Upper lobe of left lung (tissue), 4 donors: Measurements from ENCODE around the gene NR3C1.

Experiments used
- EP300 ChIP-seq, 4 donors: sonication (generic); formaldehyde crosslinking; IDR thresholded peaks; one replicate each; pipeline ENCODE4 v1.5.1; 2017; ENCODE audit warnings: antibody characterized with exemption in 4 of 4, control low read depth in 2 of 4
- POLR2A ChIP-seq, 4 donors: fragments of 450-650 bp; IDR thresholded peaks; one replicate each; pipeline ENCODE4 v1.5.1; 2016 to 2017; ENCODE audit warnings: antibody characterized with exemption in 4 of 4, mild to moderate bottlenecking in 2 of 4
- POLR2AphosphoS5 ChIP-seq, 2 donors: sonication (generic); formaldehyde crosslinking; IDR thresholded peaks; one replicate each; pipeline ENCODE4 v1.5.1; 2017; ENCODE audit warnings: antibody characterized with exemption in 2 of 2
- TF ChIP-seq, protein P1 (sequence below), 6 experiments: fragments of 450-650 bp in 4 of 6; fragments of 200-600 bp in 2 of 6; sonication (generic) in 2 of 6; IDR thresholded peaks; one replicate each; pipeline ENCODE4 v1.5.1; 2016 to 2019; ENCODE audit warnings: antibody characterized with exemption in 6 of 6

DNA sequence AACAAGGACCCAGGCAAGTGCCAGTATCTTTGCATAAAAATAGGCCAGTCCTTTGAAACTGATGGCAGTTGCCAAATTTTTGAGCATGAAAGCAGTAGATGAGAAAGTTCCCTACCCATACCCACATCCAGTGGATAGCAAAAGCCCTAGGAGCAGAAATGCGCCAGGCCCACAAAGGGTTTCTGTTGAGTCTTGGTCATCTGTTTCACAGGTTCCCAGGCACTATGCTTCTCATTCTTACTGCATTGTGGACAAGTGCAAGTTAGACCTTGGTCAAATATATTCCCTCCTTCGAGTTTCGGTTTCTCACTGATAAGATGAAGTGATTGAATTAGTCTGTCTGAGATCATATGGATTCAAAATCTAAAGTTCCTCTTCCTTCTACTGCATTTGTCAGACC, 152.3 kb downstream of the NR3C1 start:
- TF ChIP-seq, protein P1, sequence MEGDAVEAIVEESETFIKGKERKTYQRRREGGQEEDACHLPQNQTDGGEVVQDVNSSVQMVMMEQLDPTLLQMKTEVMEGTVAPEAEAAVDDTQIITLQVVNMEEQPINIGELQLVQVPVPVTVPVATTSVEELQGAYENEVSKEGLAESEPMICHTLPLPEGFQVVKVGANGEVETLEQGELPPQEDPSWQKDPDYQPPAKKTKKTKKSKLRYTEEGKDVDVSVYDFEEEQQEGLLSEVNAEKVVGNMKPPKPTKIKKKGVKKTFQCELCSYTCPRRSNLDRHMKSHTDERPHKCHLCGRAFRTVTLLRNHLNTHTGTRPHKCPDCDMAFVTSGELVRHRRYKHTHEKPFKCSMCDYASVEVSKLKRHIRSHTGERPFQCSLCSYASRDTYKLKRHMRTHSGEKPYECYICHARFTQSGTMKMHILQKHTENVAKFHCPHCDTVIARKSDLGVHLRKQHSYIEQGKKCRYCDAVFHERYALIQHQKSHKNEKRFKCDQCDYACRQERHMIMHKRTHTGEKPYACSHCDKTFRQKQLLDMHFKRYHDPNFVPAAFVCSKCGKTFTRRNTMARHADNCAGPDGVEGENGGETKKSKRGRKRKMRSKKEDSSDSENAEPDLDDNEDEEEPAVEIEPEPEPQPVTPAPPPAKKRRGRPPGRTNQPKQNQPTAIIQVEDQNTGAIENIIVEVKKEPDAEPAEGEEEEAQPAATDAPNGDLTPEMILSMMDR (IDR thresholded peaks at IDR 0.05) = no peak
- no peak for TF ChIP-seq POLR2AphosphoS5 (IDR thresholded peaks at IDR 0.05)
- no peak for TF ChIP-seq POLR2A (IDR thresholded peaks at IDR 0.05)
- no peak for TF ChIP-seq EP300 (IDR thresholded peaks at IDR 0.05)
